Non-pigmented ciliary epithelial cell (primary cell): ENCODE measurements around the gene ZHX3.

Source experiments
- DNase-seq: peaks from one replicate; pipeline ENCODE4 v3.0.0-alpha.2; 2010; ENCODE audit warnings: low read depth

The ZHX3 gene

DNA sequence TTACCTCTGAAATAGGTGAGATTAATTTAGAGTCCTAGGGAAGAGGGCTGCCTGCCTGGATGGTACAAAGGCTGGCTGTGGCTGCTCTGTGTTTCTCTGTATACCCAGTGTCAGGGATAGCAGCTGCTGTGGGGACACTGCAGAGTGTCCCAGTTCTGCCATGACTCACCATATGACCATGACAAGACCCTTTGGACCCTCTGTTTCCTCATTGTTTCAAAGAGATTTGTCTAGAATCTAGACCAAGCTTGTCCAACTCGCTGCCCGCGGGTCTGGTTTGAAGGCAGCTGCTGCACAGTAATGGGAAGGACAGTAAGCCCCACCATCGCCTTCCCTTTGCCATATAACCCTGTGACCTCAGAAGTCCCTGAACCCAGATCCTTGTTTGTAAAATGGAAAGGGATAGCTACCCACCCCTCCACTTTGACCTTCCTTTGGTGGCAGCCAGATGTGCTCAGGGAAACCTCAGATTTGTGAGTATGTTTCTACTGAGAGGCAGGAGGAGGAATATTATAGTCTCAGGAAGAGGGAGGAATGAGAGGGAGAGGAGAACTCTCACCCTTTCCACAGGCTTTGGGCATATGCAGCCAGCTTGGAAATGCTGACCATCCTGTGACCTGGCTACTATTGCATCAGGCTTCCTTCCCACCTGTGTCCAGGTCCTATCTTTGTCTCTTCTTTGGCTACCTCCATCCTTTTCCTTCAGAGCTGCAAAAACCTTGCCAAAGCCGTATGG, 166.2 kb downstream of the ZHX3 start:
- DNase-seq: no peak

DNA sequence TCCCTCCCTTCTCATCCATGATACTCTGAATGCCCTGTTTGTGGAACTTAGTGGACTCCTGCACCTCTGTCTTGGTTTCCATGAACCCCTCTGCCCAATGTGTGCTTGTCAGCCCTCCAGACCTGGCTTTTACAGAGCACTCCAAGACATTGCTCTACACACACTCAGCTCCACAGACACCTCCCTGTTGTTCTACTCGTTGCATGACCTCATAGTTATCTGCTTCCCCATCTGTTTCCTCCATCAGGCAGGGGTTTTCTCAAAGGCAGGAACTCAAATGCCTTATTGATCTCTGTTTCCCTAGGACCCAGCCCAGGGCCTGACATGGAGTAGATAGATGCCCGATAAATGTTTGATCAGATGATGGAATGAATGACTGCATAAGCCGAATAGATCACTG, 166.9 kb downstream of the ZHX3 start:
- no peak for DNase-seq

DNA sequence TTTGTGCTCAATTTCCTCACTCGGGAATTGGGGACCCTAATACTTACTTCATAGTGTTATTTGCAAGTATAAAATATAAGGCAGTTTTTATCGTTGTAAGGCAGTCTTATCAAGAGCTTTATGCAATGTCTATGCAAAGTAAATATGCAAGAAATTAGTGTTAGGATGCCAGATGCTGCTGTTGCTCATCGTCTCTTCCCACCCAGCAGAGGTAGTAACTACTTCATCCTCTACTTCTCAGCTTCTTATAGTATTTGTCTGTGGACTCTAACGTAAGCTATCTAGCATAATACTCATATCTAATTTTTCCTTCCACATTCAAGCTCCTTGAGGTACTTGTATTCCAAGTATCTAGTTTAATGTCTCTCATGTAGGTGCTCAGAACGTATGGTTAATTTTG, 168.6 kb downstream of the ZHX3 start:
- no peak for DNase-seq

DNA sequence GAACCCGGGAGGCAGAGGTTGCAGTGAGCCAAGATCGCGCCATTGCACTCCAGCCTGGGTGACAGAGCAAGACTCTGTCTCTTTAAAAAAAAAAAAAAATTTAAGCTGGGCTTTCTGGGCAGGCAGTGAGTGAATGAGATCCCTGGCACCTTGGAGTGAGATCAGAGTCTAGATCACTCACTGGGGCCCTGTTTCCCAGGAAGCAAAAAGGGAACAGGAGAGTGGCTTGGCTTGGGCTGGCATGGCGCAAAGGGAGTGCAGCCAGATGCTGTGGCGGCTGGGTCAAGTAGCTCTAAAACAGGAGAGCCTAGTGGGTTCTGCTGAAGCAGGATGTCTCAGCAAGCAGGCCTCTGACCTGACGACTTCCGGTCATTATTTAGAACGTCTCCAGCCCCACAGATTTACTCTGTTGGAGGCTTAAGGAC, 169.8 kb downstream of the ZHX3 start:
- no peak for DNase-seq

DNA sequence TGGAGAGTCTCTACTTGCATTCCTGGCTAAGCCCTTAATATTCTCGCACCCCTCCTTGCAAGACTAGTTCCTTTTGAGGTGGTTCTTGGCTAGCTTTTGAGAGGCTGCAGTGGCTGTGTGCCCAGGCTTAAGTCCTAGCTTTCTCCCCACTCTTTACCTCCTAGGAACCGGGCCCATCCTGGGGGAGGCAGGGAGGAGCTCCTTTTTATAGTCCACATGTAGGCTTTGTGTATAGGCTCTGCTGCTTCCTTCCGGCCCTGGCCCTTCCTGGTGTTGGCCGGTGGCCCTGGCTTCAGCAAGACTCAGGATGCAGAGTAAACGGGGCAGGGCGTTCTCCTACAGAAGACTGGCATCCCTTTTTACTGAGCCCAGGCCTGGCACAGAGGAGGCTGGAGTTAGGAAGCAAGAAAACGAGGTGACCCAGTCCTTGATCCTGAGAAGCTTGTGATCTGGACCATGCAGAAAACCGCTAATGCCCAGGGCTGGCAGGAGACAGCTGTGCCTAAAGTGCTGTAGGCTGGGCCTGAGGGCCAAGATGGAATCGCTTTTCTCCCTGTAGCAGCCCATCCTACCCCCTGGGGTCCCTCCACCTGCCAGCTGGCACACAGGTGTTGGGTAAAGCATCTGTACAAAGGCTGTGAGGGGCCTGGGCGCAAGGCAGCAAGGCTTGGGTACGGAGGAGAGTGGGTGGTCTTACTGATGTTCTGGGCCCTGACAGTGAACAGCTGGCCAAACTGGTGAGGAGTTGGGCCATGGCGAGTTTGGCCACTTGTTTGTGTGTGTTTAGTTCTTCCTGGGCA, 171.5 kb downstream of the ZHX3 start:
- DNase-seq: no peak

GRCh38 chr20:41145317-41145716, 172.2 kb downstream of the ZHX3 start:
- no peak for DNase-seq

GRCh38 chr20:41143354-41143753, 174.2 kb downstream of the ZHX3 start:
- no peak for DNase-seq

DNA sequence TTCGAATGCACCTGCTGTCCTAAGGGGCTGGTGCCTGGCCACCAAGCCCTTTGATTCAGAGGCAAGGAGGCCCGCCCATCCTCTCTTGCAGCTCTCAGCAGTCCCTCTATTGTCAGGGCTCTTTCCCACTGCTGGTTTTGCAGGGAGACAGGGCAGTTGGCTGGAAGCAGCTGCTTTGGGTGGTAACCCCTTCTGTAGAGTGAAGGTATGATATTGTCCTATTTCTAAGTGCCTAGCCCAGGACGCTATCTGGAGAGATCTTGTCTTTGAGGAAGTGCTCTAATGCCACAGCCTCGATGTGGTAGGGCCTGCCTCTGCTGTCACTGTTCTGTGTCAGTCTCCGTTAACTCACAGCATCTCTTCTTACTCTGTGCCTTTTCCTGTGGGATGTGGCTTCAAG, 174.6 kb downstream of the ZHX3 start:
- DNase-seq: no peak

GRCh38 chr20:41142245-41142644, 175.3 kb downstream of the ZHX3 start:
- DNase-seq: no peak

GRCh38 chr20:41141153-41141815, 176.2 kb downstream of the ZHX3 start:
- no peak for DNase-seq

GRCh38 chr20:41140226-41141133, 177.1 kb downstream of the ZHX3 start:
- no peak for DNase-seq

DNA sequence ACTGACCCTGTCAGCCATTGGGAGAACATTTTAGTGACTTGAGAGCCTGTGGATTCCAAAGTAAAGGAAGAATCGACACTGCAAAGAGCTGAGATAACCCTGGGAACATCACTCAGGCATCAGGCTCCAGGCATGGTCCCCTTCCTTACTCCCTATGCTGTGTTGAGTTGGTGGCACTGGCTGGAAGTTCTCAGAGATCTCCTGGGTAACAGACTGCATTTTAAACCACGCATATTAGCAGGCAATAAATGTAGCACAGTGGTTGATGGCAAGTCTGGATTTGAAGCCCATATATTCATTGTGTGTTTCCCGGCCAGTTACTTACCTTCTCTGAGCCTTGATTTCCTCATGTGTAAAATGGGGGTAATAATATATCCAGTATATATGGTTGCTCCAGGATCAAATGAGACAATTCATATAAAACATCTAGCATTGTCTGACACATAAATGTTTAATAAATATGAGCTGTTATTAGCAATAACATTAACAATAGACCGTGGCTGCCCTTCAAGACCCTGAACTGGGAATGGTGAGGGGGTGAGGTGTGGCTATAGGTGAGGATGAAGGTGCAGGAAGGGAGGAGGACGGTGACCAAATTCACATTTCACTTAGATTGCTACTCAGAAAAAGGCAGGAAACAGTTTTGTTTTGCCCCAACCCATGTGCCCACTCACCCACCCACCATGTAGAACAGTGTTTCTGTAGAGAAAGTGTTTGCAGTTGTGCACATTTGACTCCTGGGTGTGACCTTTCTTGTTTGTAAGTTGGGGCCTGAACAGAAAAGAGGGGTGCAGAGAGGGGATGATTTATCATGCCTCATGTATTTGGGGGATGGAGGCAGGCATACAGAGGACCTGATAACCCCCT, 178.1 kb downstream of the ZHX3 start:
- DNase-seq: no peak

DNA sequence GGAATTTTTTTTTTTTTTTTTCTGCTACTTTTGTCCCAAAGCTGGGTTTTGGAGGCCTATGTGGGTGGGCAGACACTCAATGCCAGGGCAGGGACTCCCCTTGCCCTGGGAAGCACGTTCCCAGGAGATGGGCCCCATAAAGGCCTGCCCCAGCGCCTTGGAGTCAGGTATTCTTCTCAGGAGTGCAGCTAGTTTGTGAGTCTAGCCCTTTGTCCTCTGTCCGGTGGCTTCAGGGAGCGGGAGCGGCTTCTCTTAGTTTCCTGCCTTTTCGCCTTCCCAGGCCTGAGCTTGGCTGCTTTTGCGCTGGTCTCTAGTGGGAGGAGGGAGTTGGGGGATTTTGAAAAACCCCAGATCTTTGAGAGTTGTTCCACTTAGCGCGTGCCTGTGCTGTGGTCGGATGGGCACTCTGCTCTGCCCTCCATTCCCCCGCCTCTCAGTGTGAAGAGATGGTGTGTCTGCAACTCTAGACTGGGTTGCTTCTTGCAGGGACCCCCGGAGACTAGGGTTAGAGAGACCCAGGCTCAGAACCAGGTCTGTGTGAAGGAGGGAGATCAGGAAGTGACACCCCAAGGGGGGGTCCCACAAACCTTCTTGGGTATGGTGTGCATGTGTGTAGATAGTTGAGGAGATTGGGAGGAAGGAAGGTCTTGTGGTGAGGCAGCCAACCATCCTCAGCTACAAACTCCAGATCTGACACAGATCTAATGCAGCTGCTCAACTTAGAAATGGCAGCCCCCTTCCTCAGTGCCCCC, 178.9 kb downstream of the ZHX3 start:
- no peak for DNase-seq

DNA sequence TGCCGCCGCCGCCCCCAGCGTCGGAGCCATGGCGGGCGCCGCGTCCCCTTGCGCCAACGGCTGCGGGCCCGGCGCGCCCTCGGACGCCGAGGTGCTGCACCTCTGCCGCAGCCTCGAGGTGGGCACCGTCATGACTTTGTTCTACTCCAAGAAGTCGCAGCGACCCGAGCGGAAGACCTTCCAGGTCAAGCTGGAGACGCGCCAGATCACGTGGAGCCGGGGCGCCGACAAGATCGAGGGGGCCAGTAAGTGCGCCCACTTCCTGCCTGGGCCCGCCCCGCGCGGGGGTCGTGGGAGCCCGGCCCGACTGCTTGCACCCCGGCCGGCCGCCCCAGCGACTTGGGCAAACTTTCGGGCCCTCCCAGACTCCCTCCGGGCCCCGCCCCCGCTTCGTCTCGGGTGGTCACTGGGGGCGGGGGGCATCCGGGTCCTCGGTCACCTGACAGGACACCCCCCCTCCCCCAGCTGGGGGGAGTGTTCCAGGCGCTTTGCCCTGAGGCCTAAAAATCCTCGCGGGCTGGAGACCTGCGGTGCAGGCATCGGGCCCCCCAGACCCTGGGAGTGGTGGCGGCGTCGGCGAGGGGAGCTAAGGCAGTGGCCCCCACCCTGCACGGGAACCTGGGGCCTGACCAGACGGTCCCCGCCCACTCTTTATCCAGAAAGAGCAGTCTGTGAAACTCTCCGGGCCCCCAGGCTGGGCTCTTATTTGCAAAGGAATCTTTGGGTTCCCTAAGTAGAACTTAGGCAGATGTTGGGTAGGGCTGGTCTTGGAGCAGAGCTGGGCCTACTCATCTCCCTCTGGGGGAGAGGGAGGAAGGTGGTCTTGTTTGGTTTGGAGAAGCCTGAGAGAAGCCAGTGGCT, 179.7 kb downstream of the ZHX3 start:
- no peak for DNase-seq

DNA sequence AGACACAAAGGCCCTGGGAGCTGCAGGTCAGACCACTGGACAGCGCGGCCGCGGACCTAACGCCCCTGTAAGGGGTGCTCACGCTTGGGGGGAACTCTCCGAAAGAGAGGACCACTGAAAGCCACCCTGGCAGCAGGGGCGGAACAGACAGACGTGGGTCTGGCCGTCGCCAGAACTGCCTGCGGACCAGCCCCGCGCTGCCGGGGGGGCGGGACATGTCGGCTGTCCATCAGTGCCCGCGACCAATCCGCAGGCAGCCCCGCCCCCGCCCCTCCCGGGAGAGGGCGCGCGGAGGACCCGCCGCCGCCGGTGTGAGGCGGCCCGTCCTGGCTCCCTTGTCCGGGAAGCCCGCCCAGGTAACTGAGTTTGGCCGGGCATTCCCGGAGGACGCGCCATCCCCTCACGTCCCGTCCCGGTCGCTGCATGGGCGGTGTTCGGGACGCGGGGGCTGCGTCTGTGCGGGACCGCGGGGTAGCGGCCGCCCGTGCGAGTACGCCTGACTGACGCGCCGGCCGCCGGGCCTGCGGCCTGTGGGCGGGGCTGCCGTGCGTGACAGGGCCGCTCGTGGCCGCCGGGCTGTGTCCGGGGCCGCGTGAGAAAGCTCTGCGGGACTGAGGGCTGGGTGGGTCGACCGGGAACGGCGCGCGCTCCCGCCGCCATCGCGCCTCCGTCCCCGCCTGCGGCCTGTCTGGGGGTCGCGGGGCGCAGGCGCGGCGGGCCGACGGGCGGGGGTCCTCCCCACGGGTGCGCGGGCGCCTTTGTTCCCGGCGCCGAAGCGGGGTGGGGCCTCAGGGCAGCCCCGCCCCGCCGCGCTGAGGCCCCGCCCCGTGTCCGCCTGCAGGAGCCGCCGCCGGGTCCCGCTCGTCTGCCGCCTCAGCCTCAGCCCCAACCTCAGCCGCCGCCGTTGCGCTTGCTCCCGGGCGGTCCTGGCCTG, 180.6 kb downstream of the ZHX3 start, which contains the start of gene PLCG1:
TSS of gene PLCG1 (plus strand) at position 864 of the 934 bp plus-strand sequence. CDS start 99 bp downstream, outside the sequence.
- DNase-seq: no peak

DNA sequence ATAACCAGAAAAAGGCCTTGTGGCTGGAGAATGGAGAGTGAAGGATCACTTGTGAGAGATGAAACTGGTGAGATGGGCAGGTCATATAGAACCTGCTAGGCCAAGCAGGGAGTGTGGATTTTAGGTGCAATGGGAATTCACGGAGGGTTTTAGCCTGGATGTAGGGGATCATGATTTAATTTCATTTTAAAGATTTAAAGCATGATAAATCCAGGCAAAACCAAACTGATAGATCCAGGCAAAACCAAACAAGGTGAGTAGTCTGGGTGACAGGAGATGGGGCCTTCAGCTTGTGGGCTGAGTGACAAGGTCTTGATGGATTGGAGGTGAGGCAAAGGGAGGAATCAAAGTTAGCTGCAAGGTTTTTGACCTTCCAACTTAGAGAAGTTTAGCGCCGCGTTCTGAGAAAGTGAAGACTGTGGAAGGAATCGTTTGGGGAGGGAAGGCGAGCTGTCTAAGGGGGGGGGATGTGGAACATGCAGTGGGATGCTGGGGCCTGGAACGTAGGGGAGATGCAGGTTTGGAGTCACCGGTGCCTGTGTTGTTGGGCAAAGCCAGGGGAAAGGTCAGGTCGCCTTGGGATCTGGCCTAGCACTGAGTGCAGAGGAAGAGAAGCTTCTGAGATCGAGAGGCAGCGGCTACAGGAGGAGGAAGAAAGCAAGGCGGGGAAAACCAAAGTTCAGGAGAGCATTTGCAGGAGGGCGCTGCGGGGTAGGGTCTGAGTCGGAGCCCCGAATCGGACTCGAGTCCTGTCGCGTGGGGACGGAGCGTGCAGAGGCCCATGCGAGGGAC, 181.4 kb downstream of the ZHX3 start:
- no peak for DNase-seq
